Skin epidermis (tissue), 12 donors: Measurements from ENCODE around the gene ZNF600.
"Not testable (repeated sequence)": the region's sequence is repeated elsewhere in the genome, so short reads cannot be mapped to it uniquely, and the experiment has no call there.

Experiments used
- H3K27ac ChIP-seq, 21 experiments: fragments of 200-600 bp; sonication (generic) in 11 of 21; one replicate each; pipeline ENCODE4 v1.5.0; 2020; ENCODE audit warnings: mild to moderate bottlenecking in 3 of 21, inconsistent platforms in 2 of 21, moderate library complexity in 2 of 21
- H3K4me3 ChIP-seq, 7 experiments: fragments of 200-600 bp; sonication (generic) in 2 of 7; one replicate each; pipeline ENCODE4 v1.5.0; 2020; ENCODE audit warnings: inconsistent platforms in 2 of 7, mild to moderate bottlenecking in 2 of 7, moderate library complexity in 1 of 7

The ZNF600 gene

DNA sequence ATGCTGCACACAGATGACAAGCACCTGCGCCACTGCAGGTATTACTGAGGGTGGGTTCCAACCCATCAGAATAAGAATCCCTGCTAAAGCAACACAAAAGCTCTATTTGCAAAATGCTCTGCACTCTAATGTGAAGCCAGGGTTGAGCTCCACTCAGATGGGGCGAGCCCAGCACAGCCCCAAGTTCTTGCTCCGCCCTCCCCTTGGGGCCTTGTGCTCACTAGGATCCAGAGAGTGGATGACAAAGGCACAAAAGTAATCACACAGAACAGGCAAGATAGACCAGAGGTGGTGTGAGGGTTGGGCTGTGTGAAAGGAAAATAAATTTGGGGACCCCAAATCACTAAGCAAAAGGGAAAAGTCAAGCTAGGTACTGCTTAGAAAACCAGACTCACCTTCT lies 43.5 kb downstream of the ZNF600 start:
- Histone ChIP-seq H3K27ac (no peak overlapping the region), H3K4me3 (no peak overlapping the region)

DNA sequence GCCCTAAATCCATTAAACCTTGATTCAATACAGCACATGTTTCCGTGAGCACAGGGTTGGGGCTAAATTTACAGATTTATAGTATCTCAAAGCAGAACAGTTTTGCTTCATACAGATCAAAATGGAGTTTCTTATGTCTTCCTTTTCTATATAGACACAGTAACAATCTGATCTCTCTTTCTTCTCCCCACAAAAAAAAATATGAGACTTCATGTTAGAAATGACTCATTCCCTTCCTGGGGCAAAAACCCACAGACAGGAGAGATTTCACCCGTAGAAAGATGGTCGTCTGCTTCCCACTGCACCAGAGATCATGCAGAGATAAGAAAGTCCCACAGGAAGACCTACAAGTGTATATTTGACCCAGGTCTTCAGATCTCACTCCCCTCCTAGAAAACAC lies 44.1 kb downstream of the ZNF600 start:
- Histone ChIP-seq H3K27ac (no peak overlapping the region), H3K4me3 (no peak overlapping the region)

DNA sequence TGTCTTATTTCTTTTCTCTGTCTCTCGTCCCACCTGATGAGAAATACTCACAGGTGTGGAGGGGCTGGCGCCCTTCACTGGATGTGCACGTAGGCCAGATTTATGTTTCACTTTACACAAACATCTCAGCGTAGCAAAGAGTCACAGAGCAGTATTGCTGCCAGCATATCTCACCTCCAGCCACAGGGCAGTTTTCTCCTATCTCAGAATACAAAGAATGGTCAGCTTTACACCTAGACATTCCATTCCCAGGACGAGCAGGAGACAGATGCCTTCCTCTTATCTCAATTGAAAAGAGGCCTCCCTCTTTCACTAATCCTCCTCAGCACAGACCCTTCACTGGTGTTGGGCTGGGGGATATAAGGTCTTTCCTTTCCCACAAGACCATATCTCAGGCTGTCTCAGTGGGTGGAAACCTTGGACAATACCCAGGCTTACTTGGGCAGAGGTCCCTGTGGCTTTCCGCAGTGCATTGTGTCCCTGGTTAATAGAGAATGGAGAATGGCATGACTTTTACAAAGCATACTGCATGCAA lies 44.6 kb downstream of the ZNF600 start:
- no peak overlapping the region for H3K27ac ChIP-seq
- H3K4me3 ChIP-seq, result no peak overlapping the region

DNA sequence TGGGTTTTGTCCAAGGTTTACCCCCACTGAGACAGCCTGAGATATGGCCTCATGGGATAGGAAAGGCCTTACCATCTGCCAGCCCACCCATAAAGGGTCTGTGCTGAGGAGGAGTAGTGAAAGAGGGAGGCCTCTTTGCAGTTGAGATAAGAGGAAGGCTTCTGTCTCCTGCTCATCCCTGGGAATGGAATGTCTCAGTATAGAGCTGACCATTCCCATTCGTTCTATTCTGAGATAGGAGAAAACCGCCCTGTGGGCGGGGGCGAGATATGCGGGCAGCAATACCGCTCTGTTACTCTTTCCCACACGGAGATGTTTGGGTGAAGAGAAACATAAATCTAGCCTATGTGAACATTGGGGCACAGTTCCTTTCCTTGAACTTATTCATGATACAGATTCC lies 45.2 kb downstream of the ZNF600 start:
- not testable (repeated sequence) for H3K27ac ChIP-seq, H3K4me3 ChIP-seq

DNA sequence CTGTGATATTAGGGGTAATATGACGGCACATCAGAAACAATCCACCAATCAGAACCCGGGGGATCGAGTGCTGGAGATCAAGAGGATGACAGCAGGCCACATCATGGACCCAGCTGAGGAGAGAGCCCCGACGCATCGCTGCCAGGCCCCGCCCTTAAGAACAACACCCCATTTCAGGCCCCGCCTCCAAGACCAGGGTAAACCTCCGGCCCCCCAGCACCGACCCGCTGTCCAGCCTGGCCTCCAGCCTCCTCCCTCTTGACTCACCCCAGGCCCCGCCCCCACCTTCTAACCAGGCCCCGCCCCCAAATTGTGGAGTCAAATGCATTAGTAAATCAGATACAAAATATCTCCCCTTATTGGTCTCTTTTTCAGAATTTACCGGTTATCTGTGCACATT lies 47.0 kb downstream of the ZNF600 start:
- no peak overlapping the region for H3K27ac ChIP-seq
- H3K4me3 ChIP-seq, result no peak overlapping the region

DNA sequence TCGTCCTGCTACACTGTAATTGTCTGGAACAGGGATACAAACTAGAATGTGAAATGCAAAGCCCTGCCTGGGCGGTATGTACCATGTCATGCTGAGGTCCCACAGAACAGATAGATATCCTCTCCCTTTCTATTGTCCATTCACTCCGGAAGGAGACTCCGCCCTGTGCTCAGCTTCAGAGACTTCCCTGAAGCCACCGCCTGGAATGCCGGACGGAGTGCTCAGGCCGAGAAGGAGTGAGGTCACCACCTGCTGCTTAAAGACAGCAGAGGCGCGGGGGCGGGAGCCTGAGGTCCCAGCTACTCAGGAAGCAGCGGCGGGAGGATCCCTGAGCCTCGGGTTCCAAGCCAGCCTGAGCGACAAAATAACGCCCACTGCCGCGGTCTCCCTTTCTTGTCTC lies 50.9 kb downstream of the ZNF600 start:
- H3K4me3 ChIP-seq, result no peak overlapping the region
- peak overlapping the region in 20 of 21 experiments; percentile 28 to 93 (median 86) for H3K27ac ChIP-seq

DNA sequence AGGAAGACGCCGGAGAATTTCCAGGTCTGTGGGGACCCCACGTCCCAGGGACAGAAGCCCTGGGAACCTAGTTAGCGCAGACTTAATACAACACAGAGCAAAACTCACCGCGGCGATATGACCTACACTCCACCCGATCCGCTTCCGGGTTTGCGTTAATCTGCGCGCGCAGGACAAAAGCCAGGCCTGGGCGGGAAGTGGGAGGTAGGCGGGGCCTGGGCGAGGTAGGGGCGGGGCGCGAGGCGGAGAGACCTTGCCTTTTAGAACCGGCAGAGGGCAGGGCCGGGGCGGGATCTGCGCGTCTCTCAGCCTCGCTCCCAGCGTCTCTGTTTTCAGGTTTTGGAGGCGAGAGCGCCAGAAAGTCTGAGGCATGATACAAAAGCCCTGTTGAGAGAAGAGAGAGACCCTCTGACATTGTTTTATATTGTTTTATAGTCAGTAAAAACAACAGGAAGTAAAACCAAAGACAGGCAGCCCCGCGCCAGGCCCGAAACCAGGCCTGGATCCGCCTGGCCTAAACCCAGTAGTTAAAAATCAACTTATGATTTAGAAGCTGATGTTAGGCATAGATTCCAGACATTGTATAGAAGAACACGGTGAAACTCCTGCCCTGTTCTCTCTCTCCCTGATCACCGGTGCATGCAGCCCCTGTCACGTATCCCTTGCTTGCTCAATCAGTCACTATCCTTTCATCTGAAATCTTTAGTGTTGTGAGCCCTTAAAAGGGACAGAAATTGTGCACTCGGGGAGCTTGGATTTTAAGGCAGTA lies 51.5 kb downstream of the ZNF600 start, which contains the start of gene ZNF611:
TSS of gene ZNF611 (minus strand) at position 152 of the 769 bp plus-strand sequence. CDS start 19,150 bp downstream, outside the sequence.
- peak within 1 kb of the TSS; percentile 66 to 94 (median 82) for H3K4me3 ChIP-seq

DNA sequence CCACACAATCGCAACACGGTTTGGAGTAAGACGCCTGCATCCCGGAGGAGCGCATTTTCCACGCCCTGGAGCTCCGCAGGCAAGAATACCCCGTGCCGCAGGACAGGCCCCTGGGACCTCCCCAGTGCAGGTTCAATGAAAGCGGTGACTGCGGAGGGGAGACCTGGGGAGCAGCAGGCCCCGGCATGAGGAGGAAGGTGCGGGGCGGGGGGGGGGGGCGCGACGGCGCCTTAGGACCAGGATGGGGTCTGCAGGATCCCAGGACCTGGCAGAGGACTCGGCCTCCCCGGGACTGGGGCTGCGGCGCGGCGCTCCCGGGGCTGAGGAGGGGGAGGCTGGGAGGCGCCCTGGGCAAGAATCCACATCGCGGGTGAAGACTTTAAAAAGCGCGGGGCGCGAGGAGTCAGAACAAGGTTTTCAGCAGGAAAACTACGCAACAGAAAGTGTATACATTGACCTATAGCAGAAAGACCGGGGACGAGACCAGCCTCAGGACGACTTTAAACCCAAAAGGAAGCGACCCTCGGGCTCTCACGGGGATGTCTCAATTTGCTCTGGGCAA lies 52.2 kb downstream of the ZNF600 start:
- peak overlapping the region; percentile 70 to 93 (median 87) for H3K27ac ChIP-seq

More for the DNA sequence above, 51.5 kb downstream of the ZNF600 start, which contains the start of gene ZNF611:
- H3K27ac ChIP-seq, result peak within 1 kb of the TSS; percentile 70 to 93 (median 87)

DNA sequence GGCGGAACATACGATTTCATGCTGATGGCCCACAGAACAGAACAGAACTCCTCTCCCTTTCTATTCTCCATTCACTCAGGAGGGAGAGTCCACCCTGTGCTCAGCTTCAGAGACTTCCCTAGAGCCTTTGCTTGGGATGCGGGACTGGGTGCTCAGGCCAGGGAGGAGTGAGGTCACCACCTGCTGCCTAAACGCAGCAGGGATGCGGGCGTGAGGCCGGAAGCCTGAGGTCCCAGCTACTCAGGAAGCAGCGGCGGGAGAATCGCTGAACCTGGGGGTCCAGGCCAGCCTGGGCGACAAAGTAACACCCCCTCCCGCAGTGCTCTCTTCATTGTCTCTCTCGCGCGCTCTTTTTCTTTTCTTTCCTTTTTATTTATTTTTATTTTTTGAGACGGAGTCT lies 60.5 kb downstream of the ZNF600 start:
- not testable (repeated sequence) for H3K27ac ChIP-seq, H3K4me3 ChIP-seq

More for the DNA sequence above, 52.2 kb downstream of the ZNF600 start:
- peak overlapping the region; percentile 66 to 94 (median 82) for H3K4me3 ChIP-seq

DNA sequence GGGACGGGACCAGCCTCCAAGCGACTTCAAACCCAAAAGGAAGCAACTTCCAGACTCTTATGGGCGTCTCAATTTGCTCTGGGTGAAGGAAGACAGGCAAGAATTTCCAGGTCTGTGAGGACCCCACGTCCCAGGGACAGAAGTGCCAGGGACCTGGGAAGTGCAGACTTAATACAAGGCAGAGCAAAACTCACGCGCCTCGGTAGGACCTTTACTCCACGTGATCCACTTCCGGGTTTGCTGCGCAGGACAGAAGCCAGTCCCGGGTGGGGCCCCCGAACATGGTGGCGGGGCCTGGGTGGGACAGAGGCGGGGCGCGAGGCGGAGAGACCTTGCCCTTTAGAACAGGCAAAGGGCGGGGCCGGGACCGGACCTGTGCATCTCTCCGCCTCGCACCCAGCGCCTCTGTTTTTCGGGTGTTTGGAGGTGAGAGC lies 61.0 kb downstream of the ZNF600 start:
- H3K27ac ChIP-seq, result no peak overlapping the region
- H3K4me3 ChIP-seq, result no peak overlapping the region

DNA sequence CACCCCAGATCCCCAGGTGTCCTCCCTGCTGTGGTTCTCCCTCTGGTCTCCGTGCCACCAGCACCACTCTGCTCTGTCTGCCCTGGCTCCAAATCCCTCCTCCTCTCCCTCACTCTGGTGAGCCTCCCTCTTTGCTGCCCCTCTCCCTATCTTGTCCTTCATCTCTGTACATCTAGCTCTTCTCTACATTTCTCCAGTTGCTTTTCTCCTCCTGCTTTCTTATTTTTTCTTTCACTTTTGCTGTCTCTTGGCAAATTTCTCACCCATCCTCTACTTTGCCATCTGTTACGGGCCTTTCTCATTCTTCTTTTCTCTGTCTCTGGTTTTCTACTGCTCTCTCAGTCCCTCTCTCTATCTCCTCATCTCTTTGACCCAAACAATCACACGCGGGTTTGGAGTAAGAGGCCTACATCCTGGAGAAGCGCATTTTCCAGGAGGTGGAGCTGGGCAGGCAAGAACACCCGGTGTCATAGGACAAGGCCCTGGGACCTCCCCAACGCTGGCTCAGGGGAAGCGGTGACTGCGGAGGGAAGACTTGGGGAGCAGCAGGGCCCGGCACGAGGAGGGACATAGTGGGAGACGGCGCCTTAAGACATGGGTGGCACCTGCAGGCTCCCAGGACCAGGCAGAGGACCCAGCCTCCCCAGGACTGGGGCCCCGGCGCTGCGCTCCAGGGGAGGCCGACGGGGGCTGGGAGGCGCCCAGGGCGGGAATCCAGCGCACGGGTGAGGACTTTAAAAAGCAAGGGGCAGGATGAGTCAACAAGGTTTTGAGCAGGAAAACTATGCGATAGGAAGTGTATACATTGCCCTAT lies 61.7 kb downstream of the ZNF600 start:
- Histone ChIP-seq H3K4me3 (no peak overlapping the region), H3K27ac (no peak overlapping the region)

DNA sequence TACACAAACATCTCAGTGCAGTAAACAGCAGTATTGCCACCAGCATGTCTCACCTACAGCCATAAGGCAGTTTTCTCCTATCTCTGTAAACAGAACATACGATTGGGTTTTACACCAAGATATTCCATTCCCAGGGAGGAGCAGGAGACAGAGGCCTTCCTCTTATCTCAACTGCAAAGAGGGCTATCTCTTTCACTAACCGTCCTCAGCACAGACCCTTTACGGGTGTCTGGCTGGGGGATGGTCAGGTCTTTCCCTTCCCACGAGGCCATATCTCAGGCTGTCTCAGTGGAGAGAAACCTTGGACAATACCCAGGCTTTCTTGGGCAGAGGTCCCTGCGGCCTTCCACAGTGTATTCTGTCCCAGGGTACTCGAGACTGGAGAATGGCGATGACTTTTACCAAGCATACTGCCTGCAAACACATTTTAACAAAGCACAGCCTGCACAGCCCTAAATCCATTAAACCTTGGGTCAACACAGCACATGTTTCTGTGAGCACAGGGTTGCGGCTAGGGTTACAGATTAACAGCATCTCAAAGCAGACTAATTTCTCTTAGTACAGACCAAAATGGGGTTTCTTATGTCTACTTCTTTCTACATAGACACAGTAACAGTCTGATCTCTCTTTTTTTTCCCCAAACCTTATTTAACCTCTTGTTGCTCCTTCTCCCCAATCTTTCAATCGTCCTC lies 62.5 kb downstream of the ZNF600 start:
- not testable (repeated sequence) for H3K4me3 ChIP-seq, H3K27ac ChIP-seq

DNA sequence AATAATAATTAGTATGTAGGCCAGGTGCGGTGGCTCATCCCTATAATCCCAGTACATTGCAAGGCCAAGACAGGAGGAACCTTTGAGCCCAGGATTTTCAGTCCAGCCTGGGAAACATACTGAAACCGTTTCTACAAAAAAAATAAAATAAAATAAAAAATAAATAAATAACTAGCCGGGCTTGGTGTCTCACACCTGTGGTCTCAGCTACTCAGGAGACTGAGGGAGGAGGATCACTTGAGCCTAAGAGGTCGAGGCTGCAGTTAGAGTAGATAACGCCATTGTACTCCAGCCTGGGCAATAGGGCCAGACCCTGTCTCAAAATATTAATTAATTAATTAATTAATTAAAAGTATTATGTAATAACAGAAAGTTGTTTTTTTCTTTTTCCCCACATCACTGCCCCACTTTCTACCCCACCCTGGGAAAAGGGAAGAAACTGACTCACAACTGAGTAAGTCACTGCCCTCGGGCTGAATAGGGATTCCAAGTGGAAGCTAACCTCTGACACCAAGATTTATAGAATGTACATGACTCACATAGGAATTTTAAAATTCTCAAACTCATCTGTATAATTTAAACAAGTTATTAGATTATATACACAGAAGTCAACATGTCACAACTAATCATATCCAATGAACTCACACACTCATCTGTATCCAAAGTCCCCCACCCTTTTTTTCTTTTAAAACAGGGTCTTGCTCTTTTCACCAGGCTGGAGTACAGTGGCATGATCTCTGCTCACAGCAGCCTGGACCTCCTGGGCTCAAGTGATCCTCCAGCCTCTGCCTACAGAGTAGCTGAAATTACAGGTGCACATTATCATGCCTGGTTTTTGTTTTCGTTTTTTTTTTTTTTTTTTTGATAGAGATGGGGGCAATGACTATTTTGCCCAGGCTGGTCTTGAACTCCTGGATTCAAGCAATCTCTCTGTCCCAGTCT lies 64.3 kb downstream of the ZNF600 start:
- H3K4me3 ChIP-seq, result no peak overlapping the region
- H3K27ac ChIP-seq, result no peak overlapping the region

DNA sequence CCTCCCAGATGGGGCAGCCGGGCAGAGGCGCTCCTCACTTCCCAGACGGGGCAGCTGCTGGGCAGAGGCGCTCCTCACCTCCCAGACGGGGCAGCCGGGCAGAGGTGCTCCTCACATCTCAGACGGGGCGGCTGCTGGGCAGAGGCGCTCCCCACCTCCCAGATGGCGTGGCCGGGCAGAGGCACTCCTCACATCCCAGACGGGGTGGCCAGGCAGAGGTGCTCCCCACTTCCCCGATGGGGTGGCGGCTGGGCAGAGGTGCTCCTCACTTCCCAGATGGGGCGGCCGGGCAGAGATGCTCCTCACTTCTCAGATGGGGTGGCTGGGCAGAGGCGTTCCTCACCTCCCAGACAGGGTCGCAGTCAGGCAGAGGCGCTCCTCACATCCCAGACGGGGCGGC lies 66.0 kb downstream of the ZNF600 start:
- H3K4me3 ChIP-seq, H3K27ac ChIP-seq: not testable (repeated sequence)

DNA sequence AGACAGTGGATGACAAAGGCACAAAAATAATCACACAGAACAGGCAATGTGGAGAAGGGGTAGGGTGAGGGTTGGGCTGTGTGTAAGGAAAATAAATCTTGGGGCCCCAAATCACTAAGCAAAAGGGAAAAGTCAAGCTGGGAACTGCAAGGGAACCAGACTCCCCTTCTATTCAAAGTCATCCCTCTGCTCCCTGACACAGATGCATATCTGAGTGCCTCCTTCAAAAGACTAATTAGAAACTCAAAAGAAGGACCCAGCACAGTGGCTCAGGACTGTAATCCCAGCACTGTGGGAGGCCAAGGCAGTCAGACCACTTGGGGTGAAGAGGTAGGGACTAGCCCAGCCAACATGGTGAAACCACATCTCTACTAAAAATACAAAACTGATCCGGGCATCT lies 70.1 kb downstream of the ZNF600 start:
- H3K4me3 ChIP-seq, result no peak overlapping the region
- no peak overlapping the region for H3K27ac ChIP-seq

DNA sequence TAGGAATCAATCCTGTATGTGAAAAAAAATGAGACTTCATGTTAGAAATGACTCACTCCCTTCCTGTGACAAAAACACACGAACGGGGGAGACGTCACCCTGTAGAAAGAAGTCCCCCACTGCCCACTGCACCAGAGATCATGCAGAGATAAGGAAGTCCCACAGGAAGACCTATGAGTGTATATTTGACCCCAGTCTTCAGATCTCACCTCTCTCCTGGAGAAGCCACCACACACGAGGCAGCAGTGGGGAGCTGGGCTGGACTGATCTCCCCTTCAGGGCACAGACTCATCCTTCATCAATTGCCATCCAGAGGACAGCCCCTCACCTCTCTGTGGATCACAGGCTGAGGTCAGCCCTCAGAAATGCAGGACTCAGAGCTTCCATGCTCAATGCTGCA lies 70.7 kb downstream of the ZNF600 start:
- H3K4me3 ChIP-seq, result not testable (repeated sequence)
- peak overlapping the region in 1 of 21 experiments; percentile 3 for H3K27ac ChIP-seq

DNA sequence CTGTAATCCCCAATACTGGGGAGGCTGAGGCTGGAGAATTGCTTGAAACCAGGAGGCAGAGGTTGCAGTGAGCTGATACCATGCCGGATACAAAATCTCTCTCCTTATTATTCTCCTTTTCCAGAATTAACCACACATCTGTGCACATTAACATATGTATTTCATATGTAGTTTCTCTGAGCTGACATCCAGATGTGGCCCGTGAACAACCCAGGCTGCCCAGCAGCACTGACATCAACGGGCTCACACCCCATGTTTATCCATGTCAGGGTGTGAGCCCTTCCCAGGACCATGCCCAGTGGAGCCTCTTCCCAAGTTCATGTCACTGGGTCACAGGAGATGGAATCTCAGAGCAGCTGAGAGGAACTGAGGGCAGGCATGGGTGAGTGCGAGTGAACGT lies 71.3 kb downstream of the ZNF600 start:
- peak overlapping the region in 1 of 21 experiments; percentile 3 for H3K27ac ChIP-seq
- H3K4me3 ChIP-seq, result not testable (repeated sequence)
